Loucy (cell line): ENCODE data around the gene CEP57.

Experiments used
- H2AFZ ChIP-seq: fragments of 200-600 bp; sonication (generic); 2 replicates; pipeline ENCODE4 v1.6.0; 2016; ENCODE audit warnings: antibody characterized with exemption, mild to moderate bottlenecking, low read length, moderate library complexity
- H3F3A ChIP-seq: fragments of 200-600 bp; 2 replicates; pipeline ENCODE4 v1.6.0; 2016; ENCODE audit warnings: antibody characterized with exemption, low read depth, mild to moderate bottlenecking
- H3K27me3 ChIP-seq: fragments of 200-600 bp; sonication (generic); 2 replicates; pipeline ENCODE4 v1.6.1; 2014; ENCODE audit warnings: low read length, mild to moderate bottlenecking; ENCODE audit not compliant: insufficient read depth, poor library complexity, severe bottlenecking
- H3K36me3 ChIP-seq: fragments of 200-600 bp; sonication (generic); 2 replicates; pipeline ENCODE4 v1.6.1; 2016; ENCODE audit warnings: low read length; ENCODE audit not compliant: insufficient read depth
- H3K4me1 ChIP-seq: fragments of 200-600 bp; sonication (generic); 2 replicates; pipeline ENCODE4 v1.5.1; 2014; ENCODE audit warnings: low read length, mild to moderate bottlenecking; ENCODE audit not compliant: insufficient read depth, poor library complexity, severe bottlenecking
- H3K4me2 ChIP-seq: fragments of 200-600 bp; sonication (generic); 2 replicates; pipeline ENCODE4 v1.6.0; 2014; ENCODE audit warnings: antibody characterized with exemption, low read length, low read depth, mild to moderate bottlenecking; ENCODE audit not compliant: poor library complexity, severe bottlenecking
- H3K4me3 ChIP-seq: fragments of 200-600 bp; sonication (generic); 2 replicates; pipeline ENCODE4 v1.5.1; 2014; ENCODE audit warnings: low read length, mild to moderate bottlenecking, mixed read lengths; ENCODE audit not compliant: poor library complexity, severe bottlenecking
- H3K79me2 ChIP-seq: fragments of 200-600 bp; sonication (generic); 2 replicates; pipeline ENCODE4 v1.6.1; 2014; ENCODE audit warnings: low read length; ENCODE audit not compliant: insufficient read depth
- H3K9ac ChIP-seq: fragments of 200-600 bp; sonication (generic); 2 replicates; pipeline ENCODE4 v1.6.0; 2014; ENCODE audit warnings: mild to moderate bottlenecking, low read depth, low read length, moderate library complexity; ENCODE audit not compliant: poor library complexity, severe bottlenecking
- H3K9me2 ChIP-seq: fragments of 200-600 bp; sonication (generic); replicated peaks from 2 replicates; pipeline ENCODE4 v1.6.1; 2016; ENCODE audit warnings: low read depth, low read length, mixed read lengths
- H3K9me3 ChIP-seq: fragments of 200-600 bp; sonication (generic); 2 replicates; pipeline ENCODE4 v1.6.1; 2014; ENCODE audit warnings: mild to moderate bottlenecking, antibody characterized with exemption, low read length, low read depth; ENCODE audit not compliant: insufficient read depth
- H4K20me1 ChIP-seq: fragments of 200-600 bp; sonication (generic); 2 replicates; pipeline ENCODE4 v1.6.0; 2014; ENCODE audit warnings: antibody characterized with exemption, low read length, mild to moderate bottlenecking; ENCODE audit not compliant: insufficient read depth, poor library complexity, severe bottlenecking
- CTCF ChIP-seq: fragments of 200-600 bp; sonication (generic); conservative IDR thresholded peaks from 2 replicates; pipeline ENCODE4 v1.5.1; 2014; ENCODE audit warnings: mild to moderate bottlenecking, antibody characterized with exemption, low read length
- EZH2phosphoT487 ChIP-seq: fragments of 200-600 bp; IDR thresholded peaks from 2 replicates; pipeline ENCODE4 v1.6.1; 2018; ENCODE audit warnings: antibody characterized with exemption, mild to moderate bottlenecking, moderate library complexity, borderline replicate concordance

The CEP57 gene

GRCh38 chr11:95766701-95767100, 23.6 kb upstream of the CEP57 start:
- peaks cover 21% of the 10 kb centered on the region; the same call in 1 of the 2 replicates for H3K36me3 ChIP-seq
- no peaks in the 10 kb centered on the region for H4K20me1 ChIP-seq
- no peaks in the 10 kb centered on the region for H3K9me2 ChIP-seq
- H3F3A ChIP-seq = no peaks in the 10 kb centered on the region
- no peaks in the 10 kb centered on the region for H3K79me2 ChIP-seq
- no peak overlapping the region for H2AFZ ChIP-seq
- H3K27me3 ChIP-seq = no peaks in the 10 kb centered on the region
- H3K4me2 ChIP-seq = no peak overlapping the region
- no peak overlapping the region for H3K9ac ChIP-seq
- TF ChIP-seq EZH2phosphoT487 = no peak
- no peak for TF ChIP-seq CTCF
- no peaks in the 10 kb centered on the region for H3K9me3 ChIP-seq
- peaks cover 6% of the 10 kb centered on the region for H3K4me1 ChIP-seq
- H3K4me3 ChIP-seq = no peak overlapping the region

- H3K36me3 ChIP-seq = peaks cover 29% of the 10 kb centered on the region; the same call in 1 of the 2 replicates
- H3F3A ChIP-seq = no peaks in the 10 kb centered on the region
- no peaks in the 10 kb centered on the region for H4K20me1 ChIP-seq
- TF ChIP-seq CTCF = no peak
- no peak overlapping the region for H2AFZ ChIP-seq
- no peak overlapping the region for H3K9ac ChIP-seq
- no peak overlapping the region for H3K4me3 ChIP-seq
- no peaks in the 10 kb centered on the region for H3K9me3 ChIP-seq
- H3K9me2 ChIP-seq = no peaks in the 10 kb centered on the region
- H3K4me1 ChIP-seq = peaks cover 6% of the 10 kb centered on the region
- no peak overlapping the region for H3K4me2 ChIP-seq
- H3K27me3 ChIP-seq = no peaks in the 10 kb centered on the region
- H3K79me2 ChIP-seq = no peaks in the 10 kb centered on the region
Measured at GRCh38 chr11:95767498-95767897, 22.8 kb upstream of the CEP57 start.

GRCh38 chr11:95768521-95768920, 21.8 kb upstream of the CEP57 start:
- Histone ChIP-seq H3K4me2 (no peak overlapping the region), H3K9me3 (no peaks in the 10 kb centered on the region), H2AFZ (no peak overlapping the region), H3K4me3 (no peak overlapping the region), H3F3A (no peaks in the 10 kb centered on the region), H3K9ac (no peak overlapping the region), H3K9me2 (no peaks in the 10 kb centered on the region), H4K20me1 (no peaks in the 10 kb centered on the region), H3K4me1 (peaks cover 6% of the 10 kb centered on the region), H3K27me3 (no peaks in the 10 kb centered on the region), H3K36me3 (peaks cover 35% of the 10 kb centered on the region), H3K79me2 (no peaks in the 10 kb centered on the region)
- TF ChIP-seq EZH2phosphoT487 = no peak
- no peak for TF ChIP-seq CTCF
